Peyer's patch (tissue), 4 donors: ENCODE results near the gene KRTAP10-1.

Experiments
- CTCF ChIP-seq, 6 experiments: fragments of 450-650 bp in 4 of 6; fragments of 200-600 bp in 2 of 6; sonication (generic) in 1 of 6; IDR thresholded peaks; one replicate each; pipeline ENCODE4 v1.5.1; 2017 to 2019; ENCODE audit warnings: antibody characterized with exemption in 6 of 6, mild to moderate bottlenecking in 3 of 6, moderate library complexity in 1 of 6
- POLR2A ChIP-seq, 2 donors: fragments of 450-650 bp; IDR thresholded peaks; one replicate each; pipeline ENCODE4 v1.5.1; 2017; ENCODE audit warnings: antibody characterized with exemption in 2 of 2, mild to moderate bottlenecking in 2 of 2, moderate library complexity in 2 of 2

GRCh38 chr21:44494418-44494817, 45.6 kb downstream of the KRTAP10-1 start:
- TF ChIP-seq CTCF (IDR thresholded peaks at IDR 0.05) = no peak
- no peak for TF ChIP-seq POLR2A (IDR thresholded peaks at IDR 0.05)
